T1000 (cell line): ENCODE results near the gene CCDC142.
"Not testable (repeated sequence)": the region's sequence is repeated elsewhere in the genome, so short reads cannot be mapped to it uniquely, and the experiment has no call there.

Experiments used
- DNase-seq: peaks from one replicate; lab custom pipeline; 2025; ENCODE audit warnings: mixed read lengths; lab: John Stamatoyannopoulos, UW

Gene CCDC142

GRCh38 chr2:74442483-74443297 lies 40.1 kb downstream of the CCDC142 start:
- not testable (repeated sequence) for DNase-seq

DNA sequence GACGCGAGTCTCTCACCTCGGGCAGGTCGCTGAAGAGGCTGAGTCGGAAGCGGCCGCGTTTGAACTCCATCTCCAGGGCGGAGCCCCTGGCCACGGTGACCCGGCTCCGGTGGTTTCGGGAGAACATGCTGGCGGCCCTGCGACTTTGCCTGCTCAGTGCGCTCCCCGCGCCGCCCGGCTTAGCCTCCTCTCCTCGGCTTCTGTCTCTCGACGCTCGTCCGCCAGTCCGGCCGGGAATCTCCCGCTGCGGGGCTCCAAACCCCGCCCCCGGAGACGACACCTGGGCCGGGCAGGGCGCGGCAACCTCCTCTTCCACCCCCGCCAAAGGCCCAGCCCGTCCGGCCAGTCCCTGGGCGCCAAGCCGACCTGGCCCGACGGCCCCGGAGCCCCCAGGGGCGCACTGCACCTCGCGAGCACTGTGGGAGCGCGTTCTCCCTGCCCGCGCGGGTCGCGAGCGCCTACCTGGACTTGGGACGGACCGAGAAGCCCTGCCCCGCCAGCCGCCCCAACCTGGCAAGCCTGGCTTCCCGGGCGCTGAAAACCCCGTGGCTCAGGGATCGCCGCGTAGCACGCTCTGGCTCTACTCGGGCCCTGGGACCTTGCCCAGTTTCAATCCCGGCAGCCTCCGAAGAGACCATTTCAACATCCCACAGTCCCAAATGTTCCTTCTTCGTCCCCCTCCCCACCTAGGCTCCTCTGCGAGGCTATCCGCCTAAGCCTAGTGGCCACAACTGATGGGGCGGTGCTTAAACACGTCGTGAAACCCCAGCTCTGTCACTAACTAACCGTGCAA lies 40.9 kb downstream of the CCDC142 start, which contains the start of gene RTKN:
Gene RTKN (minus strand): TSS at position 248 of the 793 bp plus-strand sequence. CDS start 121 bp downstream, at position 127.
- no peak for DNase-seq

GRCh38 chr2:74441170-74441689 lies 41.6 kb downstream of the CCDC142 start:
- DNase-seq: no peak

- DNase-seq: peak; percentile 79
These were observed 42.2 kb downstream of the CCDC142 start for GRCh38 chr2:74440378-74441169.

DNA sequence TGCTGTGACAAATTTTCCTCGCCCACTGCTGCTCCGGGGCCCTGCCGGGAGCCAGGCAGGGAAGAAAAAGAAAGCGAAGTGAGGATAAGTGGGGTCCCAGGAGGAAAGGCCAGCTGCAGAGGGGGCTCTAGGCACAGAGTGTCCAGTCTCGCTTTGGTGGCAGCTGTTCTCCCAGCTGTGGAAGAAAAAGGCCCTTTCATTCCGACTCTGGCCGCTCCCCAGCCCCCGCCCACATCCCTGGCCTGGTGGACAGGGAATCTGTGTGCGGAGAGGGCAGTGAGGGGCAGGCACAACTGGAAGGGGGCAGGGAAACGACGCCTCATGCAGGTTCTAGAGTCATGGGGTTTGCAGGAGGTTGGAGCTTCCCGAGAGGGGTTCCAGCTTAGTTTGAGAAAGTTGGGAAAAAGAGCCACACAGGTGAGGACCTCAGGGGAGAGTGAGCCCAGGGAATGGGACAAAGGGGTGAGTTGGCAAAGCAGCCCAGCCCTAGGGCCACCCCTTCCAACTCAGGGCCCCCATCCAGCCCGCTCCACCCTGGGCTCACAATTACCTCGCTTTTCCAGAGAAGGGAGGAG lies 42.9 kb downstream of the CCDC142 start:
- DNase-seq: no peak

DNA sequence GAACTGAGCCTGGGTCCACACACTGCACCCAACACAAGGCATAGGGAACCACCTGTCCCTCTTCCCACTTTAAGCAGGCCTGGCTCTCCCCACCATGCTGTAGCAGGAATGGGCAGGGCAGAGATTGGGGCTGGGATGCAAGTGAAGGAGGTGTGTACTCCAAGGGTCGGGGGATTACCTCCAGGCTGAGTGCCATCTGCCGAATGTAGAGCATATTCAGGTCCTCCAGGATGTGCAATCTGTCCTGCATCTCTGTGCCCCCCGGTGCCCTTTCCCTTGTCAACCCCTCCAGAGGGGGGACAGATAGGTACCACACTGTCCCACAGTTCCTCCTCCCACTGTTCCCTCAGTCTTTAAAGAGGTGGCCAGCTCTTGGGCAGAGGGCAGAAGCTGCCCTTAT lies 43.4 kb downstream of the CCDC142 start:
- DNase-seq: no peak

DNA sequence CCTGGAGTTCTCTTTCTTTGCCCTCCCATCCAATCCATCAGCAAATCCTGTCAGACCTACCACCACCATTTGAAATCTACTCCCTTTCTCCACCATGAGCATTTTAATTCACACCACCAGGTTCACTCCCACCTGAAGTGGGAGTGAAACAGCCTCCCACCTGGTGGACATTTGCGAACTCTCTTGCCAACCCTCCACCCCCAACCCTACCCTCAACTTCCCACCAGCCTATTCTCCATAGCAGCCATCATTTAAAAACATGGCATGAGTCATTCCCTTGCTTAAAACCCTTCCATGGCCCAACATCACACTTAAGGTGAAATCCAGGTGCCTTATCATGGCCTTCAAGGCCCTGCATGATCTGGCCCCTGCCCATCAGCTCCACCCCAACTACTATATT lies 44.5 kb downstream of the CCDC142 start:
- DNase-seq: no peak

- DNase-seq: no peak
These were observed 45.7 kb downstream of the CCDC142 start for GRCh38 chr2:74436848-74437695.

GRCh38 chr2:74436111-74436805 lies 46.5 kb downstream of the CCDC142 start:
- no peak for DNase-seq

GRCh38 chr2:74430502-74430901 lies 52.3 kb downstream of the CCDC142 start:
- no peak for DNase-seq

GRCh38 chr2:74429487-74430451 lies 53.0 kb downstream of the CCDC142 start:
- no peak for DNase-seq

DNA sequence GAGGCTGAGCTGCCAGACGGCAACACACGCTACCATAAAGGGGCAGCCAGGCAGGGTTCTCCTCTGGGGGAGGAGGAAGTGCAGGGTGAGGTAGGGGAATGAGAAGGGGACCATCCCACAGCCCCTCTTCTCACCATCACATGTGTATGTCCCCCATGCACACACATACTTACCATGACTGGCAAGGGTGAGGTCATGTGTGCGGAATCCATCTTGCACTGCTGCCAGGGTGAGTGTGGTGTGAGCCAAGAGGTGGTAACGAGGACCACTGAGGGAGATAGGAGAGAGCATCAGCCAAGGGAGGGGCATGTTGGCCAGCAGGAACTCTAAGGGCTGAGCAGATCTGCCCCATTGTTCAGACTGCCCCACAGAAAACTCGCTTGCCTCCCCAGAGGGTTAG lies 54.1 kb downstream of the CCDC142 start:
- no peak for DNase-seq

DNA sequence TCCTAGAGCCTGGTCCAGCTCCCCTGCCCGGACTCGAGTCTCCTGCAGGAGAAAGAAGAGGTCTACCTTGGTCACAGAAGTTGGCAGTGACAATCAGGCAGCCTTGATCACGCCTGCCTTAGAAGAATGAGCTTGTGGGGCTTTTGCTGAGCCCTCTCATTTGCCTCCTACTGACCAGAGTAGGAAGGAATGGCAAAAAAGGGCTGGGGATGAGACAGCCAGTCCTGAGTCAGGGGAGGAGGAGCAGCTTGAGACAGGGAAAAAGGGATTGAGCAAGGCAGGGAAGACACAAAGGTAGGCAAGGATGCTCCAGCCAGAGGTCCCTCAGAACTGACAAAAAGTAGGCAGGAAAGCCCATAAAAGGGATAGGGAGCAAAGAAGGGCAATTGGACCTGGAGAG lies 55.2 kb downstream of the CCDC142 start:
- DNase-seq: no peak

- DNase-seq: no peak
These were observed 56.5 kb downstream of the CCDC142 start for GRCh38 chr2:74426181-74426758.

- no peak for DNase-seq
These were observed 57.3 kb downstream of the CCDC142 start for GRCh38 chr2:74425523-74425922.

GRCh38 chr2:74424995-74425406 lies 57.8 kb downstream of the CCDC142 start:
- DNase-seq: no peak

DNA sequence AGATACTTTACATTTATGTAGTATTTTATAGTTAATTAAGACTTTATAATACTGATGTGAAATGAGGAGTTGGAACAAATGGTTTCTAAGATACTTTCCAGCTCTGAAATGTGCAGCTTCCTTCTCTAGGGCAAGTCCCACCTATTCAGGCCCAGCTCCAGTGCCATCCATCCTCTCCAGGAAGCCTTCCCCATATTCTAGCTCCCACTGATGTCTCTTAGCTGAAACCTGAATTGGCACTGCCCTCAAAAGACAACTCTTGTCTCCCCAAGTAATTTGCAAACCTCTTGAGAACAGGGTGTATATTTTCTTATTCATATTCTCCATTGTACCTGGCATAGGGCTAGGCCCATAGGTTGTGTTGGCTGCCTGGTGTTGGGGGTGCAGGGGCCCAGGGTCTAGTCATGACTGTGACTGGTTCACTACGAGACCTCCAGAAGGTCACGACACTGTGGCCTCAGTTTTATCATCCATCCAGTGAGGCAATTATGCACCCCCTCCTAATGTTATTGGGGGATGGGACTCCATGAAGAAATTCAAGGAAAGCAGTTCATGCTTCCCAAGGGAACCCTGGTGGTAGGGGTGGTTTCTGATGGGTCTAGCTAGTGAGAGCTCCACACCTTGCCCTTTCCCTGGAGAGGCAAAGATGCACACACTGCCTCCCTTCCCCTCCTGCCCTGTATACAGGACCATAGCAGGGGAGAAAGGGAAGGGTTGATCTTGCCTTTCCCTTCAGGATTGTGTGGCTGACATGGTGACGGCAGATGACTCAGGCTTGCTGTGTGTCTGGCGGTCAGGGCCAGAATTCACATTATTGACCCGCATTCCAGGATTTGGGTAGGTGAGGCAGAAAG lies 58.4 kb downstream of the CCDC142 start:
- DNase-seq: no peak
